Heart right ventricle (tissue), 16 donors: Measurements from ENCODE around the gene GGACT. TPM values are rescaled to one million over a fixed set of nuclear protein-coding genes. Genes with fewer than 3 reads are reported as not detected.

Experiments used
- ATAC-seq, 8 donors: fragments of 200-7000 bp; cut with Tn5 transposase; one replicate each; pipeline ENCODE4 v1.9.1; 2020; ENCODE audit warnings: mild to moderate bottlenecking in 8 of 8, moderate library complexity in 8 of 8, moderate number of reproducible peaks in 1 of 8
- DNase-seq, 2 donors: peaks; one replicate each; pipeline ENCODE4 v3.0.0-alpha.2; 2020
- H3K27ac ChIP-seq, 10 donors: fragments of 200-600 bp; sonication (generic) in 2 of 10; one replicate each; pipeline versions ENCODE4 v1.5.0 to v1.8.0; 2020 to 2022; ENCODE audit warnings: mild to moderate bottlenecking in 3 of 10
- H3K27me3 ChIP-seq, 7 donors: fragments of 200-600 bp; one replicate each; pipeline ENCODE4 v1.8.0; 2021 to 2022; ENCODE audit warnings: mild to moderate bottlenecking in 2 of 7
- H3K36me3 ChIP-seq, 9 donors: fragments of 200-600 bp; sonication (generic) in 1 of 9; one replicate each; pipeline versions ENCODE4 v1.5.0 to v1.8.0; 2020 to 2022; ENCODE audit warnings: mild to moderate bottlenecking in 2 of 9
- H3K4me1 ChIP-seq, 9 donors: fragments of 200-600 bp; sonication (generic) in 1 of 9; one replicate each; pipeline versions ENCODE4 v1.5.0 to v1.8.0; 2020 to 2022; ENCODE audit warnings: mild to moderate bottlenecking in 4 of 9
- H3K4me3 ChIP-seq, 10 donors: fragments of 200-600 bp; sonication (generic) in 2 of 10; one replicate each; pipeline versions ENCODE4 v1.5.0 to v1.8.0; 2020 to 2022; ENCODE audit warnings: mild to moderate bottlenecking in 7 of 10, moderate library complexity in 2 of 10
- H3K9me3 ChIP-seq, 11 donors: fragments of 200-600 bp in 10 of 11; sonication (generic) in 2 of 11; one replicate each; pipeline versions ENCODE4 v1.5.0 to v1.8.0; 2013 to 2022; ENCODE audit warnings: mild to moderate bottlenecking in 2 of 11, control low read depth in 1 of 11, moderate library complexity in 1 of 11
- WGBS, 2 donors: extraction: QIAGEN DNeasy Blood & Tissue Kit; methylation state at CpG; one replicate each; pipeline ENCODE4 v1.1.7; 2013; ENCODE audit warnings: inconsistent platforms in 1 of 2; 5-methylcytosine and 5-hydroxymethylcytosine counted together
- intact Hi-C, 10 donors: fragments of 100-400 bp; cut with DNase I; formaldehyde crosslinking; loops; one replicate each; pipeline versions ENCODE4 v1.11.1 to v1.14.2; 2022
- polyA plus RNA-seq, 2 donors: library from polyadenylated mRNA; stranded (reverse); fragments of 200-250 nt; gene quantifications; one replicate each; pipeline ENCODE4 v1.2.3, GENCODE V29; 2013
- total RNA-seq, 10 donors: library from RNA; stranded (reverse); fragmentation: NEBNext Ultra II Directional in 3 of 10; extraction: Animal tissue kit (Norgen Biotek cat#: 25700) in 3 of 10; gene quantifications; one replicate each; pipeline versions ENCODE4 v1.2.1 to v1.2.4, GENCODE V29; 2021 to 2023
- TF ChIP-seq, protein P1 (sequence below), 9 donors: fragments of 200-600 bp; sonication (generic) in 2 of 9; IDR thresholded peaks; one replicate each; pipeline versions ENCODE4 v1.5.0 to v1.8.0; 2021 to 2022; ENCODE audit warnings: antibody characterized with exemption in 9 of 9, mild to moderate bottlenecking in 5 of 9, moderate library complexity in 1 of 9
- donor health status: Arrhythmogenic right ventricular cardiomyopathy.
- donor health status: ischemic (EF 13 %, LVEDD 7.1; RV severe dilation, severe dysfunction).
- donor health status: healthy with polysubstance abuse.
- donor health status: DM: no; HTN: yes; CAD: no.
- donor health status: DM: no; HTN: no; CAD: no.
- donor health status: ischemic (EF 25% LVEDD 6.9; RV normal size, moderate dysfunction).
- donor health status: ischemic (EF 25% LVEDD 5.7; RV mildly dilated, moderate dysfunction).
- donor health status: healthy.
- donor health status: DM: yes; HTN: yes; CAD: no.
- donor health status: Ischemic cardiomyopathy.
- donor health status: ischemic (EF 35%, LVEDD 5.7; RV mildly dilated, moderate dysfunction).
- donor health status: nonischemic (EF 11% LVEDD 7.7; RV severe dilation, severe dysfunction).
- donor health status: DM: yes; HTN: yes; CAD: no.
- donor health status: PGD.
- donor health status: ischemic (EF 29% LVEDD 5.4; RV normal size, mild dysfunction).
- donor health status: nonischemic (EF 23%, LVEDD 6.1; RV moderate dilation, normal function).

GGACT gene
- total and polyA plus RNA-seq, 12 donors = 0.51 to 3.5 (median 1.6) TPM

DNA sequence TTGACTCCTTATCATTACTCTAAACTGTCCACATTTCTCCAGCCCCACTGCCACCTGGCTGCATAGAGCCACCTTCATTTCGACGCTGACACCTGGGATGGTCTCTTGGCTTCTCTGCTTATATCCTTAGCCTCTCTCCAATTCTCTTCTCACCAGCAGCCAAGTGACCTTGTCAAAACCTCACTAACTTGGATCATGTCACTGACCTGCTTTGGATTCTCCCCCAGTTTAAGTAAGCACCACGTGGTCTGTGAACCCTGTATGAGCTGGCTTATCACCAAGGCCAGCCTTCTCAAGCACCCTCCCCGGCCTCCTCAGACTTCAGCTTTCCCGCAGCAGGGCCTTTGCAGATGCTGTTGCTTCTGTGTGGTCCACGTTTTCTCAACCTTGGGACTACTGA lies 12.3 kb upstream of the GGACT start:
- DNase-seq (no peak), ATAC-seq (no peak)
- peaks cover 0 to 10% (median 0%) of the 10 kb centered on the region in 9 donors for H3K36me3 ChIP-seq
- H3K9me3 ChIP-seq = no peaks in the 10 kb centered on the region
- intact Hi-C loops = no loop called here
- peaks cover 0 to 10% (median 0%) of the 10 kb centered on the region in 9 donors for H3K4me1 ChIP-seq
- 52 to 63% methylated on average over 6 of the region's 6 CpGs for WGBS, 2 donors
- H3K27me3 ChIP-seq = no peaks in the 10 kb centered on the region
- TF ChIP-seq, protein P1, sequence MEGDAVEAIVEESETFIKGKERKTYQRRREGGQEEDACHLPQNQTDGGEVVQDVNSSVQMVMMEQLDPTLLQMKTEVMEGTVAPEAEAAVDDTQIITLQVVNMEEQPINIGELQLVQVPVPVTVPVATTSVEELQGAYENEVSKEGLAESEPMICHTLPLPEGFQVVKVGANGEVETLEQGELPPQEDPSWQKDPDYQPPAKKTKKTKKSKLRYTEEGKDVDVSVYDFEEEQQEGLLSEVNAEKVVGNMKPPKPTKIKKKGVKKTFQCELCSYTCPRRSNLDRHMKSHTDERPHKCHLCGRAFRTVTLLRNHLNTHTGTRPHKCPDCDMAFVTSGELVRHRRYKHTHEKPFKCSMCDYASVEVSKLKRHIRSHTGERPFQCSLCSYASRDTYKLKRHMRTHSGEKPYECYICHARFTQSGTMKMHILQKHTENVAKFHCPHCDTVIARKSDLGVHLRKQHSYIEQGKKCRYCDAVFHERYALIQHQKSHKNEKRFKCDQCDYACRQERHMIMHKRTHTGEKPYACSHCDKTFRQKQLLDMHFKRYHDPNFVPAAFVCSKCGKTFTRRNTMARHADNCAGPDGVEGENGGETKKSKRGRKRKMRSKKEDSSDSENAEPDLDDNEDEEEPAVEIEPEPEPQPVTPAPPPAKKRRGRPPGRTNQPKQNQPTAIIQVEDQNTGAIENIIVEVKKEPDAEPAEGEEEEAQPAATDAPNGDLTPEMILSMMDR (IDR thresholded peaks at IDR 0.05) = no peak
- H3K4me3 ChIP-seq = no peak overlapping the region
- H3K27ac ChIP-seq = no peak overlapping the region

DNA sequence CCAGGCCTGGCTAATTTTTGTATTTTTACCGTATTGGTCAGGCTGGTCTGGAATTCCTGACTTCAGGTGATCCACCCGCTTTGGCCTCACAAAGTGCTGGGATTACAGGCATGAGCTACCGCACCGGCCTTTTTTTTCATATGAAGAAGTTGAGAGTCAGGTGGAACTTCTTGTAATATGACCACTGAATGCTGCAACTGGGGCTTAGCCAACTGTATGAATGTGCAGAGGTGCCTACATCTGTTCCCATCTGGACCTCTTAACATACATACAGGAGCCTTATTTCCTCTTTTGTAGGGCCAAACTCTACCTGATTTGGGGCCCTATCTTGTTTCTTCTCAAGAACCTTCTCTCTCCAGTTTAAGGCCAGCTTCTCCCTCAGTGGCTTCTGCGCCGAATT lies 11.9 kb upstream of the GGACT start:
- intact Hi-C loops = no loop called here
- TF ChIP-seq, protein P1 (IDR thresholded peaks at IDR 0.05) = no peak
- no peak for DNase-seq

DNA sequence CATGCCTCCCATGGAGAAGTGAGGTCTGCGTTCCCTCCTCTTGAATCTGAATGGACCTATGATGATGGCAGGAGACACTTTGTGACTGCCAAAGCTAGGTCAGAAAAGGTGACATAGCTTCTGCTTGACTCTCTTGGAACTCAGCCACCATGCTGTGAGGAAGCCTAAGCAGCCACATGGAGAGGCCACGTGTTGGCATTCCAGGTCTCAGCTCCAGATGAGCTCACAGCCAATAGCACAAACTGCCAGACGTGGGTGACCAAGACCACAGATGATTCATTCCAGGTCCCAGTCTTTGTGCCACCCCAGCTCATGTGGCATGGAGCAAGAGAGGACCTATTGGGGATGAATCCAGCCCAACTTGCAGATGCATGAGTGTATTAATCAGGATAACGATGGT lies 8.7 kb upstream of the GGACT start:
- no peak for DNase-seq
- ATAC-seq = no peak
- no peaks in the 10 kb centered on the region for H3K27me3 ChIP-seq
- H3K4me1 ChIP-seq = no peaks in the 10 kb centered on the region
- intact Hi-C loops = loop anchor here in 1 of 10 donors (5.0 kb wide), 1 partner anchor 1010 kb away; no protein-coding TSS in a partner anchor
- H3K36me3 ChIP-seq = no peaks in the 10 kb centered on the region
- TF ChIP-seq, protein P1 (IDR thresholded peaks at IDR 0.05) = no peak
- no peak overlapping the region for H3K27ac ChIP-seq
- H3K4me3 ChIP-seq = no peak overlapping the region
- WGBS, 2 donors = 92 to 95% methylated on average over 4 of the region's 4 CpGs
- H3K9me3 ChIP-seq = no peaks in the 10 kb centered on the region

More for the DNA sequence above, 11.9 kb upstream of the GGACT start:
- WGBS, 2 donors = 95 to 96% methylated on average over 6 of the region's 6 CpGs
- H3K27me3 ChIP-seq = no peaks in the 10 kb centered on the region
- H3K4me3 ChIP-seq = no peak overlapping the region
- peaks cover 0 to 8% (median 0%) of the 10 kb centered on the region in 9 donors for H3K4me1 ChIP-seq
- no peaks in the 10 kb centered on the region for H3K9me3 ChIP-seq
- H3K36me3 ChIP-seq = peaks cover 0 to 6% (median 0%) of the 10 kb centered on the region in 9 donors
- H3K27ac ChIP-seq = no peak overlapping the region
- ATAC-seq = no peak

DNA sequence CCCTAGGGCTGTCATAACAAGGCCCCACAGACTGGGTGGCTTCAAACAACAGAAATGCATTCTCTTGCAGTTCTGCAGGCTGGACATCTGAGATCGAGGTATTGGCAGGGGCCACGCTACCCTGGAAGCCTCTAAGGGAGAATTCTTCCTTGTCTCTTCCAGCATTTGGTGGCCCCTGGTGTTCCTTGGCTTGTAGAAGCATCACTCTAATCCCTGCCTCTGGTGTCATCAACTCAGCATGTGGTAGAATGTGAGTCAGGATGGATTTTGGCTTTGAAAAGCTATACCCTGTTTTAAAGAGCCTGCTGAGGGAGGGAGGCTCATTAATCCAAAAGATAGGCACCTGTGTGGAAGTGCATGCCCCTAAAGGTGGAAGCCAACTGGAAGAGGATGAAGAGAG lies 7.9 kb upstream of the GGACT start:
- H3K27me3 ChIP-seq = no peaks in the 10 kb centered on the region
- 91 to 96% methylated on average over 2 of the region's 2 CpGs for WGBS, 2 donors
- H3K9me3 ChIP-seq = no peaks in the 10 kb centered on the region
- H3K4me3 ChIP-seq = no peak overlapping the region
- intact Hi-C loops = loop anchor here in 1 of 10 donors (5.0 kb wide), 1 partner anchor 1011 kb away; no protein-coding TSS in a partner anchor
- DNase-seq = no peak
- H3K4me1 ChIP-seq = no peaks in the 10 kb centered on the region
- H3K36me3 ChIP-seq = no peaks in the 10 kb centered on the region
- H3K27ac ChIP-seq = no peak overlapping the region
- TF ChIP-seq, protein P1 (IDR thresholded peaks at IDR 0.05) = no peak
- no peak for ATAC-seq
